Measurements from ENCODE around the gene ZMIZ1.

GRCh38 chr10:79145517-79146470 lies 77.0 kb downstream of the ZMIZ1 start:
- TF ChIP-seq CTCF (IDR thresholded peaks at IDR 0.05) (no peak), POLR2A (IDR thresholded peaks at IDR 0.05) (no peak), EP300 (IDR thresholded peaks at IDR 0.05) (no peak)
